Left kidney (tissue), 2 donors: ENCODE results near the gene TAF1B. TPM values are rescaled to one million over a fixed set of nuclear protein-coding genes. Genes with fewer than 3 reads are reported as not detected.
A peak's percentile ranks its signal among the peaks of the same experiment; 100 is the strongest.

Experiments used
- DNase-seq: peaks from one replicate; pipeline ENCODE4 v3.0.0-alpha.2; 2013
- polyA plus RNA-seq: library from polyadenylated mRNA; unstranded; fragments of 120-200 nt; gene quantifications from one replicate; pipeline ENCODE4 v1.2.1, GENCODE V29; 2013; ENCODE audit not compliant: insufficient read length

Gene TAF1B
- polyA plus RNA-seq, 1 donor: 38.7 TPM

DNA sequence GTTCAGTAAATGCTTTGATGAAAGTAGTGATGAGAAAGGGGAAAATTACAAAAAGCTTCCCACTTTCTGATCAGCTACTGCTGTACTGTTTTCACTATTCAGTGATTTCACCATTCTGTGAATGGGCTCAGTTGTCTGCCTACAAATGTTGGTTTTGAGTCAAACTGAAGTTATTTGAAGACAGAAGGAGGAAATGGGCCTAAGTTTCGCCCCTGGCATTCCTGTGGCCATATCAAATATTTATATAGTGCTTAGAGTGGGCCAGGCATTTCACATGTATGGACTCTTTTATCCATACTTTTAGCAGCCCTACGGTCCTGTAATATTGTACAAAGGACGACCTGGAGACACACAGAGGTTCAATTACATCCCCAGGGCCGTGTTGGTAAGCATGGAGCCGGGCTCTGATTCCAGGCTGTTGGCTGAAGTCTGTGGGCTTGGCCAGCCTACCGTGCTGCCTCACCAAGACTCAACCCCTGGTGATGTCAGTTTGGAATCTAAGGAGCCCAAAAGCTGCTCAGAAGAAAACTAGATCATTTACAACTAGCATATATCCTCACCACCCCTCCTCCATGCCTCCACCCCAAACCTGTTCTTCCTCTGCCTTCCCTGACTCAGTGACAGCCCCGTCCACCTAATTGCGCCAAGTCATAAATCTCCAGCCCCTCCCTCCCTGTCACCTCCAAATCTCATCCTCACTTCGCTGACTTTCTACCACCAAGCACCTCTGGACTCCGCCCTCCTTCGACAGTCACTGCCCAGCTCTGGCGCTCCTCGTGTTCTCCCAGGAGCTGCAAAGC, 98.1 kb downstream of the TAF1B start:
- no peak for DNase-seq

DNA sequence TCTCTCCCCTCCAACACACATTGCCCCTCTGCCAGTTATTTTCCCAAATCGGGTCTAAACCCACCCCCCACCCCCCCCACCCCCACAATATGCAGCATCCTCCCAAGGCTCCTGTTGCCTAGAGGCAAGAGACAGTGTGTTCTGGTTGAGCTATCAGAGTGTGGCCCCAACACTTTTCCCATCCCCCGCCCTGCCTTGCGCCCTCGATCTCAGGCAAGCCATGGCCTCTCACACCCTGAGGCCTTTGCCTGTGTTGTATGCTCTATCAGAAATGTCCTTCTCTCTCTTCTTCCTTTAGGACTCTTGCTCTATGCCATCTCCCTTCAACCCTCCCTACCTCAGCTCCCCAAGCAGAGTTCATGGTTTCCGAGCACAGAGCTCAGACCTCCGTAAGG, 98.7 kb downstream of the TAF1B start:
- no peak for DNase-seq

DNA sequence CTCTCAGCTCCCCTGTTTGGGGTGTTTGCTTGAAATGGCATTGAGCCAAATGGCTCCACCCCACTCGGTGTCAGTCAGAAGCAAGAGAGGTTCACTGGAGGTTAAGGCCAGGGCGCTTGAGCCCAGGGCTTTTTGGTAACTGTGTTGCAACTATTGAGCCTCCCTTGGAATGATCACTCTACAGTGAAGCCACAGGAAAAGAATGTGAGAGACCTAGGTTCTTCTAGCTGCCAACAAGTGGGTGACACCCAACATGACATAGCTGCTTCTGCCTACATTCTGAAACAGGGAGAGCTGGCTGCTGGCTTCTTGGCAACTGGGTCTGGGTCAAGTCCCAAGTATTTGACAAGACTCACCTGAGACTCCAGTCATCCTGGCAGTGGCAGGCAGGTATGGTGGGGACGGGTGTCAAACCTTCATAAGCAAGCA, 101.1 kb downstream of the TAF1B start:
- no peak for DNase-seq

DNA sequence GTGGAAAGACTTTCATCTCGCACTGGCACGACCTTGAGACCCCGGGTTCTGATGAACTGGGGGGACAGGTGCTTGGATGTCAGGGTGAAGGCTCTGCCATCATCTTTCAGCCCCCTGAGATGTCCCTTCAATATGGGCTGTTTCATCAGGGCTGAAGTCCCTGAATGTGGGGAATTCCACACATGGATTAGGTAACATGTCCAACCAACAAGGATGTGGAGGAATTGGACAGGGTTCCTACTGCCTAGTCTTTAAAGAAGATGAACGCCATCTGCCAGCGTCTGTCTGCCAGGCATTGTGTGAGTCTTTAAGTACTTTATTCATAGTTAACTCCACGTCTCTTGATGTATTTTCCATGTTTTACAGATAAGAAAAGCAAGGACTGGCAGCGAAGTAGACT, 102.3 kb downstream of the TAF1B start:
- DNase-seq: no peak

DNA sequence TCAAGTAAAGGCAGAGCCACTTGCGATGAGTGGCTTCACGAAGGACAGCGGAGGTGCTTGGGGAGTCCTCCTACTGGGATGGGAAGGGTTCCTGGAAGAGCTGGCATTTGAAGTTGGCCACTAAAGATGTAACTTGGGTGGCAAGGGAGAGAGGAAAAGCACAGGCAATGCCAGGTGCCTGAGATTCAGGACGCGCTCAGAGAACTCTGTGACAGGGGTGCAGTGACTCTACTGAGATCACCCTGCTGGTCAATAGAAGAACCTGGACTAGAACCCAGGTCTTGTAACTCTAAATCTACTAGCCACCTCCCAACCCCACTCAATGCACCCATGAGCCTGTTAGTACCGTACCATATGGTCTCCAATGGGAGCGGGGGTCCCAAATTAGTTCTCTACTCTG, 102.8 kb downstream of the TAF1B start:
- DNase-seq: no peak

DNA sequence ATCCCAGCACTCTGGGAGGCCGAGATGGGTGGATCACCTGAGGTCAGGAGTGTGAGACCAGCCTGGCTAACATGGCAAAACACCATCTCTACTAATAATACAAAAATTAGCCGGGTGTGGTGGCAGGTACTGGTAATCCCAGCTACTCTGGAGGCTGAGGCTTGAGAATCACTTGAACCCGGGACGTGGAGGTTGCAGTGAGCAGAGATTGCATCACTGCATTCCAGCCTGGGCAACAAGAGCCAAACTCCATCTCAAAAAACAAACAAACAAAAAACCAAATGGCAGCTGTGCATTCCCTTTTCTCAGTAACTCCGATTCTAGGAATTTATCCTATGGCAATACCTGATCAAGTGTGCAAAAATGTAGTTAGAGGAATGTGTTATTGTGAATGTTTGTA, 103.5 kb downstream of the TAF1B start:
- no peak for DNase-seq

DNA sequence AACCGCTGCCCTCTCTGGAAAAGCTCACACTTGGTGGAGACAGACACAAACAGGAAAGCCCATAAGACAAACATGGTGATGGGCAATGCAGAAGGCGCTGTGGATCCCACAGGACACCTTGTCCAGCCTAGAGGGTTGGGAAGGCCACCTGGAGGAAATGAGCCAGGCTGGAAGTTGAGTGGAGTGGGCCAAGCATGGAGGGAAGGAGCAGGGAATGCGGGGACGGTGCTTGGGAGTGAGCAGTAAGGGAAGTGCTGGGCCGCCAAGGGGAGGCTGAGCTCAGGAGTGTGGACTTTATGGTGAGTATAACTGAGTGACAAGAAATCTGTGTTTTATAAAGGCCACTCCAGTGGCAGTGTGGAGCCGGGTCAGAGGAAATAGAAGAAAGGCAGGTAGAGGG, 105.4 kb downstream of the TAF1B start:
- DNase-seq: no peak

DNA sequence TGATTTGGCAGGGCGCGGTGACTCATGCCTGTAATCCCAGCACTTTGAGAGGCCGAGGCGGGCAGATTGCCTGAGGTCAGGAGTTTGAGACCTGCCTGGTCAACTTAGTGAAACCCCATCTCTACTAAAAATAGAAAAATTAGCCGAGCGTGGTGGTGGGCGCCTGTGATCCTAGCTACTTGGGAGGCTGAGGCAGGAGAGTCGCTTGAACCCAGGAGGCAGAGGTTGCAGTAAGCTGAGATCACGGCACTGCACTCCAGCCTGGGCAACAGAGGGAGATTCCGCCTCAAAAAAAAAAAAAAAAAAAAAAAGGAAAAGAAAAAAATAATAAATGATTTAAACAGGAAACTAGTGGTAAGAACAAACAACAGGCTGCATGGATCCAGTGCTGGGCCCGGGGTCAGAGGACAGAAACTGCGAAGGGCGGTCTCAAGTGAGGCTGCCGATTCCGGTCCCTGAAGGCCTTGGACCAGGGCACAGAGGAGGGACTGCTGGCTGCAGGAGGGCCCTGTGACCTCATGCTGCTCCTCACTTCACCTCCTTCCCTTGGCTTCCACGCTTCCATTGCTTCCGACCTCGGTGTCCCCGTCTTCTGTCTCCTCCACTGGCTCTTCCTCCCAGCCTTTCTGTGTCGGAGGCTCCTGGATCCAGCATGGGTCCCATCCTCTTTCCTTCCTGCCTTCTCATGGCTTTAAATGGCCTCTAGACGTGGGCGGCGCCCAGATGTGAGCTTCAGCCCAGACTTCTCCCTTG, 106.1 kb downstream of the TAF1B start:
- no peak for DNase-seq

DNA sequence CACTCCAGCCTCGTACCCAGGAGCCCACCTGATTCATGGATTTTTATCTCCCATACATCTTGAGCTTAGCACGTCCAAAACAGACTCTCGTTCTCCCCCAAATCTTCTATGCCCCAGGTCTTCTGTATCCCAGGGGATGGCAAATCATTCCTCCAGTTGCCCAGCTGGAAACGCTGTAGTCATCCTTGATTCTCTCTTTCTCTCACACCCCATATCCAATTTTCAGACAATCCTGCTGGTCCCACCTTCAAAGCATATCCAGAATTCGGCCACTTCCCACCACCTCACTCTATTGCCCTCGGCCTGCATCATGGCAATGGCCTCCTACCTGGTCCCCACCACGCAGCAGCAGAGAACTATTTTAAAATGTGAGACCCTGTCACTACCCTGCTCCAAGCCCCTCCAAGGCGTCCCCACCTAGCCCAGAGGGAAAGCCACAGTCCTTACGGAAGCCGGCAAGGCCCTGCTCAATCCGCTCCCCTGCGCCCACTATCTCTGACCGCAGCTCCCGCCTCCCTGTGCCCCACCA, 106.8 kb downstream of the TAF1B start:
- DNase-seq: no peak

DNA sequence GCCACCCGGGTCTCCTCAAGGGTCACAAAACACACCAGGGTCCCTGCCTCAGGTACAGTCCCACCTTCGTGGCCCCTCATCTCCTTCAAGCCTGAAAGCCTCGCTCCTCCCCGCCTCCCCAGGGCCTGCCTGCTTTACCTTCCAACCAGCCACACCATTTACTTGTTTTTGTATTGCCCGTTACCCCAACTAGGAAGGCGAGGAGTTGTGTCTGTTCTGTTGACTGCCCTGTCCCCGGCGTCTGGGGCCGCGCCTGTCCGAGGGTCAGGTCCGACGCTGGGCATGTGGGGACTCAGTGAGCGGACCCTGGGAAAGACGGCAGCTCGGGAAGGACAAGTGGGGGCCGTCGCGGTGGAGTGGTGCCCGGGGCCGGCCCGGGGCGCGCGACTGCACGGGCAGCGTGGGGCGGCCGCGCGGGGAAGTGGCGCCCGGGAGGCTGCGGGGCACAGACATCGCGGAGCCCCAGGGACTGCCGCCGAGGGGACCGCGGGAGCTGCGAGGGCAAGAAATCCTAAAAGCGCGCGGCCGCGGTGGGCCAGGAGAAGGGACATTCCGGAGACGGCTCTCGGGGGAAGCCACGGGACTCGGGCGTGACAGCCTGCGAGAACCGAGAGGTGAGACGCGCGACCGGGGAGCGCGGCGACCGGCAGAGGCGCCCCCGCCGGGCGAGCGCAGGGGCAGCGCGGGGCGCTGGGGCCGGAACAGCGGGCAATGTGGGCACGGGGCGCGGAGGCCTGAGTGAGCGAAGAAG, 107.4 kb downstream of the TAF1B start:
- DNase-seq: peak; percentile 30

DNA sequence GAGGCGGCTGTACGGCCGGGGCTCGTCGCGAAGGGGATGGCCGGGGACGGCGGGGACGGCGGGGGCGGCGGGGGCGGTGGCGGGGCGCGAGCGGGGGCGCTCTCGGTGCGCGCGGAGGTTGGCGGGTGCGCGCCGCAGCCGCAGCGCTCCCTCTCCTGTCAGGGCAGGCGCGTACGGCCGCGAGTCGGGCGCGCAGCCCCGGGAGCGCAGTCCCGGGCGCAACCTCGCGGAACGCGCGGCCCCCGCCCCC, 107.9 kb downstream of the TAF1B start:
- DNase-seq: no peak

DNA sequence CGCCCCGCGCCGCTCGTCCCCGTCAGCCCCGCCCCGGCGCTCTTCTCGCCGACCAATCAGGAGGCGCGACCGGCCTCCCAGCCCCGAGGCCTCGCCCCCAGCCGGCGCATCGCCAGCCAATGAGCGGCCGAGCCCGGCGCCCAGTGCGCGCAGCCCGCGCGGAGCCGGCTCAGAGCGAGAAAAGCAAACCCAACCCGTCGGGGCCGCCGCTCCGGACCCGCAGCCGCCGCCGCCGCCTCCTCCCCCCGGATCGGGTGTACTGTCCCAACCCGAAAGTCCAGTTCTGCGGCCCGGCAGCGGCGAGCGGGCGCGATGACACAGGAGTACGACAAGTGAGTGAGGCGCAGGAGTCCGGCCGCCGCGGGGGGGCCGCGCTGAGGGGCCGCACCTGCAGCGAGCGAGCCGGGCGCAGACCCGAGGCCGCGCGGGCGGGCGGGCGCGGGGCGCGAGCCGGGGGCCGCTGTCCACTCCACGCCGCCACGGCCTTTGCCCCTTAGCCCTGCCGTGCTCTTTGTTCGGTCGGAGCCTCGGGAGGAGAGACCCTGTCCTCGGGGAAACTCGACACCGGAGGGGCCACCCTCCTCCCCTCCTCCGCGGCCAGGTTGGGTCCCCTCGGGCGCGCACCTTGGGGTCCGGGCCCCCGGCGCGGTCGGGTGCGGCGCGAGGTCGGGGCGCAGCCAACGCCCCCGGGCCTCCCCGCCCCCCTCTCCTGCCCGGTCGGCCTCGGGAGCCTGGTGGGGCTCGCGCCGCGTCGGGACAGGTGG, 108.4 kb downstream of the TAF1B start, which contains the start of gene GRHL1:
Gene GRHL1, plus strand, starts transcription at position 172 of the 764 bp plus-strand sequence. Its CDS starts 141 bp downstream, at position 313.
- peak; percentile 95 for DNase-seq

DNA sequence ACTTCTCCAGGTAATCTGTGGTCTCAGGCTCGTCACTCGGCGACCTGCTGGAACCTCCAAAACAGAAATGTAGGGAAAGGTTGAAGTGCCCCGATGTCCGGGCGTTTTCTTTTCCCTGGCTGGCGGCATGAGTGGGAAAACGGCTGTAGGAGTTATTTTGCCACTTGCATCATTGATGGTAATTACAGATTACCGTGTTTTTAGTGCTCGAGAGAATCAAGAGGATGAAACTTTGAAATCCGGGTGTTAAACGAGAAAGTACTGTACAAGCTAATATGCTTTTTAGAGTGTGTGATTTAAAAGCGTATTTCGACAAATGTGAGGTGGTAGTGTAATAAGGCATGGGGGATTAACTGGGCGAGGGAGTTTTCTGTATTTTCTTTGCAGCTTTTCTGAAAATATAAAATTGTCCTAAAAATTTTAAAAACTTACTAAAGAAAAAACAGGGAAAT, 109.0 kb downstream of the TAF1B start:
- DNase-seq: no peak

DNA sequence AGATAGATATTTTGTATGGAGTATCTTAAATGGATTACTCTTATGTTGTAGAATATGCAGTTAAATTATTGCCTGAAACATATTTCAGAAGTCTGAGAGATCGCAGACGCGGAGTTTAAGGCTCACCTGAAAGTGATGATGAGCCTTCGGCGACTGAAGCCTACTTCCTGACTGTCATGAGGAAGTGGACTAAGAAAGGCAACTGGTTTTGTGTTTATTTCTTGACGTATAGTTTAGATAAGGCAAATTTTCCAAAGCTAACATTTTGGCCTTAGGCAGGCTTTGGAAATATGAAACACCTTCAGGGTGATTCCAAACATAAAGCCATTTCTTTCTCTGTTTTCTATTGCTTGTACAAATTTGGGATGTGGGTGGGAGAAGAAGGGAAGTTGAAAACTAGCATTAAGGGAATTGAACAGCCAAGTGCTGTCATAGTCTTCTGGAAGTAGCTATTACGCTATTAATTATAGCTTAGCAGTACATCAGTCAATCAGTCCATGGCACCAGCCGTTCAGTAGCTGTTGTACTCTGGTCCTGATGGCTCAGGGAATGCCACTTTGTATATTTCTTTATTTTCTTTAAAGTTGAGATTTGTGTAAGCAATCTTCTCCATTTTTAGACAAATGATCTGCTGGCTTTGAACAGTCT, 109.7 kb downstream of the TAF1B start:
- no peak for DNase-seq

DNA sequence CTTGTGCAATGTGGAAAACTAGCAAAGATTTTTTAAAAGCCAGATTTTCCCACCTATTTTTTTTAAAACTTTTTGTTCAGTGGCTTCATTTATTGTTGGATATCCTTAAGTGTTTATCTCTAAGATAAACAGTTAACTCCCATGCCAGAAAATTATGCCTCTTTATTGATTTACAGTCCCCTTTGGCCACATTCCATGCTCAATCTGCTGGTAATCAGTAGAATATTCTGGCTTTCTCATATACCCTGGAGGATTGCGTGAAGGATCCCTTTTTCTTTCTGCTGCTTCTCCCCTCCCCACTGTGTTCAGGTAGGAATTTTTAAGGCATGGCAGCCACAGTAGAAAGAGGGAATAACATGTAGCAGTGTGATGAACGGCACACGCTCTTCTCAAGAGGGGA, 110.9 kb downstream of the TAF1B start:
- no peak for DNase-seq

DNA sequence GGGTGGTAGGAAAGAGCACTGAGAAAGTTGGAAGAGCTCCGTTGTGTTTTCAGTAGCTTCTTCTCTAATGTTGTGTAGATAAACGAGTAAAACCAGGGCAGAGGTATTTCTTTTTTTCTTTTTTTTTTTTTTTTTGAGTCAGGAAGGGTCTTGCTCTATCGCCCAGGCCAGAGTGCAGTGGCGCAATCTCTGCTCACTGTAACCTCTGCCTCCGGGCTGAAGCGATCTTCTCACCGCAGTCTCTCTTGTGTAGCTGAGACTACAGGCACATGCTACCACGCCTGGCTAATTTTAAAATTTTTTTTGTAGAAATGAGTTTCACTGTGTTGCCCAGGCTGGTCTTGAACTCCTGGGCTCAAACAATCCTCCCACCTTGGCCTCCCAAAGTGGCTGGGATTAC, 114.8 kb downstream of the TAF1B start:
- DNase-seq: no peak

DNA sequence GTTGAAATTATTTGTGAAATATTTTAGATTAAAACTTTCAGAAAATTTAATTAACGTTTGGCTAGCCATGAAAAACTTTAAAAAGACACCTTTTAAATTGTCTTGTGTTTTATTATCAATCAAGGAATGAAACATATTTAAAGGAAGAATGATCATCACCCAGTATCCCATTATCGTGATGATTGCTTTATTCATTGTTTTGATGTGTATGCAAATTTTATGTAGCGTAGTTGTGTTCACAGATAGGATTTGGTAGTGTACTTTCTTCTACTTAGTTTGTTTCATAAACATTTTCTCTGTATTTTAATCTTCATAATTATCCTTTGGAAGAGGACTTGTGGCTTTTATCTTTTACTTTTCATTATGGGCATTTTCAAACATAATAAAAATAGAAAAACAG, 116.0 kb downstream of the TAF1B start:
- DNase-seq: no peak

DNA sequence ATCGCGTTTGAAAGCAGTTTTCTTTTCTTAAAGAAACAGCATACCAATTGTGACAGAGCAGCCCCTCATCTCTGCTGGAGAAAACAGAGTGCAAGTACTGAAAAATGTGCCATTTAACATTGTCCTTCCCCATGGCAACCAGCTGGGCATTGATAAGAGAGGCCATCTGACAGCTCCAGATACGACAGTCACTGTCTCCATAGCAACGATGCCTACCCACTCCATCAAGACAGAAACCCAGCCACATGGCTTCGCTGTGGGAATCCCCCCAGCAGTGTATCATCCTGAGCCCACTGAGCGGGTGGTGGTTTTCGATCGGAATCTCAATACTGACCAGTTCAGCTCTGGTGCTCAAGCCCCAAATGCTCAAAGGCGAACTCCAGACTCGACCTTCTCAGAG, 117.7 kb downstream of the TAF1B start:
- DNase-seq: no peak

DNA sequence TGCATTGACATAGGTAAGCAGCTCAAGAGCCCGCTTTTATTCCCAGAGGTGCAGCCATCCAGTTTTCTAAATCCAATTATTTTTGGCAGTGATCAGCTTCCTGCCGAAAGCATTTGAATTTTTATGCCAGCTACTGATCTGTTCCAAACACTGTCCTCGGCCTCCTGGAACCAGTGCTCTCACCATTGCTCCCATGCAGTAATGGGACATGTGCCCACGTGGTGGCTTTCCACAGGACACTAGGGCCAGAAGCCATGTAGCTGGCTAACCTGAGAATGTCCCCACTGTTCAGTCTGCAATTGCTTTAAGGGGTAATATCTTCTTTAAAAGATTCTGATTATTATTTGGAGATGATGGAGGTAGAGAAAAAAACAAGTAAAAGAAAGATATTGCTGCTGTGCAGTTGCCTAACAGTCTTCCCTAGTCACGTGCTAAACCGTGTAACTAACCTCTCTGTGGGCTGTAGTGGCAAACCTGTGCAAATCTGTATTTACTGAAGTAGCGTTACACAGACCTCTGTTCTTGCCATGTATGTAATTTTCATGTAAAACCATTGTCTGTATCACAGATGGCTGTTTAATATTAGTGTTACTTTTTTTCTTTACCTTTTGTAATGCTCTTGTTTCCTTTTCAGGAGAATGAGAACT, 121.2 kb downstream of the TAF1B start:
- no peak for DNase-seq

DNA sequence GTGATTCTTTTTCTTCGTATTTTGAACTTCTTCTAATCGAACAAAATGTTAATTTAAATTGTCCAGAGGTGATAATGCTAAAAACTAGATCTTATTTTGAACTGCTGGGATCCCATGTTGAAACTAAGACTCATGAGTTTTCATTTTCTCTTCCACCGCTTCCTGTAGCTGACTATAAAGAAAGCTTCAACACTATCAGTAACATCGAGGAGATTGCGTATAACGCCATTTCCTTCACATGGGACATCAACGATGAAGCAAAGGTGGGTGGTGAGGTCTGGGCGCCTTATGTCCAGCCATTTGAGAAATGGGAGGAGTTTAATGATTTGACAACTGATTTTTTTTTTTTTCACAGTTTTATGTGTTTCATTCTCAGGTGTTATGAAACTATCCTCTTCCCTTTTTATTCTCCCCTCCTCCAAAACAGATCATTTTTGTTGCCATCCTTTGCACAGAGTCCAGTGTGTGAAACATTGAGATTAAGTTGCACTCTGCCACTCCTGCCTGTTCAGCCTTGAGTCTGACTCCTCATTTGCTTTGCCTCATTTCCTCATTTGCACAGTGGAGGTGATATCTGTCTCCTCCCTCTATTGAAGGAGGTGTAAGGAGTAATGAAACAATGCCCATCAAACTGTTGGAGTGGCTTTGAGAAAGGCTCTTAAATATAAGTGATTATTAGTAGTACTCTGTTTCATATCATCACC, 122.0 kb downstream of the TAF1B start:
- no peak for DNase-seq
